HG02798 (cell line): ENCODE data around the gene CFAP20.

ENCODE experiments used
- ATAC-seq: cut with Tn5 transposase; IDR thresholded peaks from one replicate; pipeline ENCODE4 v1.9.1; 2021; ENCODE audit warnings: mild to moderate bottlenecking; ENCODE audit not compliant: unreplicated experiment, poor library complexity

Gene CFAP20

DNA sequence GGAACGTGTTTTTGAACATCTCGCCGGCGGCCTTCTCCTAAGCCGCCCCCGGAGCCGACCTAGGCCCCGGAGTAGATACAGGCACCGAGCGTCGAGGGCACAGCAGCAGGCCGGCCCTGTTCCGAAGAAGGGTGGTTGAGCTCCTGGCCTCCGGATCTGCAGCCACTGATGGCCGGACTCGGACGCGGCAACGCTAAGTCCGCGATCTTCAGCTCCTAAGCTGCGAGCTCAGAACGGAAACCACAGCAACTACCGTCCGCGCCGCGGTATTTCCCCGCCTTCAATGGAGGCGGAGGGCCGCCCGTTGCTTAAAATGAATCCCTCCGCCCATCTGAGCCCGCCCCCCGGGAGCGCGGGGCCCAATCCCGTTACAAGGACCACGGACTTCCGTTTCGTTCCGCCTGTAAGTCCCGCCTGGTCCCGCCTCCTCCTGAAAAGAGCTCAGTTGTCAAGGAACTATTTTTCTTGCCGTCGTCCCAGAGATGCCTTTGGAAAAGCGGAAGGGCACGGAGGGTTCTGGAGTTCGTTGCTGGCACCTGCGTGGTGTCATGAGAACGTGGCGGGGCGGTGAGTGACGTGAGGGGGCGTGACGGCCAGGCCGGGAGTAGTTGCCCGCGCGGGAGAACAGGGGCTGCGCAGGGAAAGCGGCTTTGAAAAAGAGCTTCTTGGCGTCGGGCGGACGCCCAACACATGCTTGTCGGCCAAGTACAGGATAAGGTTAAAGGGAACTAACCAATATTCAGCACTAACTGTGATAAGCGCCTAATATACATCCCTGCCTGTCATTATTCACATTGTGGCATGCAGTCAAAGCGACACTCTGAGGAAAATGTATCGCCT, at the start of gene CFAP20:
TSS of gene CFAP20 (minus strand) at position 285 of the 840 bp plus-strand sequence. CDS start at position 19, 266 bp downstream.
- peak; percentile 92 for ATAC-seq

DNA sequence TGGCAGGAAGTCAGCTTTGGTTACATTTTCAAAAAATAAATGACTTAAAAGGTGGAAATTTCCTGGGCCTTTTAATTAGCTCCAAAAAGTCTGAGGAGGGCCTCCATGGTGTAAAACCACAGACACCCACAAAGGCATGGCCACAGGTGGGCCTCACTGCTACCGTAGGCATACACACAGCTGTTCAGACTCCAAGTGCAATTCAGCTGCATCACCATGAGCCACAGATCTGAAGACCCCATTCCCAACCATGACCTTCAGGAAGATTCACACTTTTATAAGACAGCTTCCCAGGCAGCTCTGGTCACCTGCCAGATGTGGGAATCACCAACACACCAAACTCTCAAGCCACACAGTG, 48.2 kb upstream of the CFAP20 start:
- no peak for ATAC-seq

DNA sequence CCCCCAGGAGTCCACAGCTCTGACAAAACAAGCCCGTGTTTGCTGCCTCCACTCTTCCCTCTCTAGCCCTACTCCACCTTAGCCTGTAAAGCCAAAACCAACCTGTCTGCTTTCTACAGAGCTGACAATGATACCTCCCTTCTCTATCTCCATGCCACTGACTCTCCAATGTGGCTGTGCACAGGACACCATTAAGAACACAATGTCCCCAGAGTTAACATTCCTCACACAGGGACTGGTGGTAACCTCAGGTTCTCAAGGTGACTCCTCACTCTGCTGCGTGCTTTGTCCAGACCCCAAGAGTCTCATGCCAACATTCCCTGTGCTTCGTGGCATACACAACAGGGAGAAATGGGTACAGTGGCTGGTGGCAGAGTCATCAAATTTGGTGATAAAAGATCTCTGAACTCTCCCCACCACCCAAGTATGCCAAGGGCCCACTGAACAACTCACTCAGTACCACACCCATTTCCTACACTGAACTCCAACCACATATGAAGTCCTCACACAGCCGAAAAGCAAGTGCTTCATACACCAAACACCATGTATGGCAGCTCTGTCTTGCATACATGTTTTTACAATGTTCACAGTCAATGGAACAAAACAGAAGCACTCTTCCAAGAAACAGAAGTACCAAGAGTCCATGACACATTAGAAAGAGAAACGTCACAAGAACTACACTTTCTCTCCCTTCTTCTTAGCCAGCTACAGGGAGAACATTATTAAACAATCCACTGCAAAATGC, 47.6 kb upstream of the CFAP20 start:
- ATAC-seq, result no peak

DNA sequence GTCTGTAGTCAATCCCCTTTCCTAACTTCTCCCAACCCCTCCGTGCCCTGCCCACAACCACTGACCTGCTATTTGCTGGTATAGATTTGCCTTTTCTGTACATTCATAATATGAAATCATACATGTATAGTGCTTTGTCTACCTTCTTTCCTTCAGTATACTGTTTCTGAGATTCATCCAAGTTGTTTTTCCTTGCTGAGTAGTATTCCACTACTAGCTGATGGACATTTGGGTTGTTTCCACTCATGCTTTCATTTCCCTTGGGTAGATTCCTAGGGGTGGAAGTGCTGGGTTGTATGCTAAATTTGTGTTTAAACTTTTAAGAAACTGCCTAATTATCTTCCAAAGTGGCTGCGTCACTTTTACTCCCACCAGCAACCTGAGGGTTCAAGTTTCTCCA, 41.0 kb upstream of the CFAP20 start:
- ATAC-seq, result no peak

DNA sequence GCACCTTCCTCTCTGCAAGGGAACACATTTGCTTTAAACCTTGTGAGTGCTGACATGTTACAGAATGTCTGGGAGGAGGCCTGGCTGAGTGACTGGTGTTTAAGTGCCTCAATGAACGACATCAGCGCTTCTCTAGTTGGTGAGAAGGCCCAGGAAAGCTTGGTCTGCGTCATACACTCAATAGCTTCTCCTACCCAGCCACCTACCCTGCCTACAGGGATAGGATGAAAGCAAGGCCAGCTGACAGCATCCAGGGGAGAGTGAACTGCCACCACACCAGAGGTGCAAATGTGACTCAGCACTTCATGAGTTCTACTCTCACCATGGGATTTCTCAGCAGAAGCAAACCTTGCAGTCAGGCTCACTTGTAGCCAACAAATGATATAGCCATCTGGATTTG, 31.7 kb upstream of the CFAP20 start:
- no peak for ATAC-seq

DNA sequence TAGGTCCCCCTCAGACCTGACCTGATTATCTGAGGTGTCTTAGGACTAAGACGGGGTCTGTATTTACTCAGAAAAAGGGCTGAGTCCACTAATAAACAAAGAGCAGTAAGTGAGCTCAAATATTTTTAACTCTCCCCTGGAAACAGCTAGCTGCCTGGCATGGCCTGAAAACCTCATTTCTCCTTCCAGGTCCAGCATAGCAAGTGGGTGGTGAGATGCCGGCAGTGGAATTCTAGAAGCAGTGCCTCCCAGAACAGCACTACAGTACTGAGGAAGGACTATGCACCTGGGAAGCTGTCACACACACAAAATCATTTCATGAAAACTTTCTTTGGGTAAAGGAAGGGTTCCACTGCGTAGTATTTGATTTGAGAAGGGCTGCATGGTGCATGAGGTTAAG, 29.5 kb upstream of the CFAP20 start:
- ATAC-seq, result no peak

DNA sequence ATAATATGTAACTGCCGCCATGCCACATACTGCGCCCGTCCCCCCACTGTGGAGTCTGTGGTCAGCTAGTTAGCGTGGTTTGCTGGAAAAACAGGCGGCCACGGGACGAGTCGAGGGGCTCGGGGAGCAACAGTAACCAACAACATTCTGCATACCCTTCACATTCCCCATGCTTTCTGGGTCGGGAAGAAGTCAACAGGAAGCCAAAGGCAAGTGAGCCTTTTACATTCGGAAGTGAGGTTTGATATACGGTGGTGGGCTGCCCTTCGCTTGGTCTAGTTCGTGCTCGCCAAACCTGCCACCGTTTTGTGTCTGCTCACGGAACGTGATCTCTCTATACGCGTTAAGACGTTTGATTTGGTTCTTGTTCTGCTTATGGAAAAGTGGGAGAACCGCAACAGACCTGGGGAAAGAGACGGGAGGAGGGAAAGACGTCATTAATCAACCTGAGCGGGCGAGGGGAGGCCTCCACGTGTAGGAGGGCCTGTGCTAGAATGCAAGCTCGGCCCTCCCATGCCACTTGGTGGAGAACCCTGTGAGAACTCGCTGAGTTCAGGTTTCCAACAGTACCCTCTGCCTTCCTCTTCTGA, 28.9 kb upstream of the CFAP20 start:
- ATAC-seq, result no peak

DNA sequence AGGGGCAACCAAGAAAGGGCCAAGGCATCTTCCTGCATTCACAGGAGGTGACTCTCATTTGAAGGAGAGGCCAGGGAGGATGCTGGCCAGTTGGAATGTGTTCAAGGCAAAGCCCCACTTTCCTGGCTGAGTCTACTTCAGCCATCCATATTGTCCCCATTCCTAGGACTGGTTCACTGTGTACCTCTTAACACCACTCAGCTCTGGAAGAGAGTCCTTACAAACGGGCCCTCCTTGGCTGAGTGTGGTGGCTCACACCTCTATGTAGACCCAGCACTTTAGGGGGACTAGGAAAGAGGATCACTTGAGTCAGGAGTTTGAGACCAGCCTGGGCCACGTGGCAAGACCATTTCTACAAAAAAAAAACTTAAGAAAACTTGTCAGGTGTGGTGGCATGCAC, 28.1 kb upstream of the CFAP20 start:
- ATAC-seq, result no peak

DNA sequence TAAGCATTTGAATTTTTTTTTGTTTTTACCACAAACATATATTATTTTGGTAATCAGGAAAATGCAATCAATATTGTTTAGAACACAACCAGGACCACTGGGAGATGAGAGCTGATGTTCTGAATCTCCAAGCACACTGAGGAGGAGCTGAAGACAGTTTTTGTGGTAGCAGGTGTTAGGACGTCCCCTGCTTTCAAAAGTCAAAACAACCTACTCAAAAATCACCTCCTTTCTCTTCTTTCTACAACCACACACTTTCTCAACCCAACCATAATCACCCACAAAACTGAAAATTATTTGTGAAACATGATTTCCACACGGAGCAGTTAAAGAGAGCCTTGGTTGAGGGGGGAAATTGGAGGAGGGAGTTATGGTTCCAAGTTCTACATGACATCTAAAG, 26.7 kb upstream of the CFAP20 start:
- ATAC-seq, result no peak

DNA sequence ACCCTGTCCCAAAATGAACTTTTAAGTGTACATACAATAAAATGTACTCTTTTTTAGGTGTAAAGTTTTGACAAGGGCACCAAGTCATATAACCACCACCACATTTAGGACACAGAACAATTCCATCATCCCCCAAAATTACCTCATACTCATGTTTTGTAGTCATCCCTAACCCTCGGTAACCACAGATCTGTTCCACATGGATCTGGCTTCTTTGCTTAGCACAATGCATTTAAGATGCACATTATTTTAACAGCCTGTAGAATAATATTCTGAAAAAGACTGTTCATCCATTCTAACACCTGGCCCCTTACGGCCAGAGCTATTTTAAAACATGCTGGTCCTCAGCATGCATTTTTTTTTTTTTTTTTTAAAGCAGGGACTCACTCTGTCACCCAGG, 25.2 kb upstream of the CFAP20 start:
- ATAC-seq, result no peak

DNA sequence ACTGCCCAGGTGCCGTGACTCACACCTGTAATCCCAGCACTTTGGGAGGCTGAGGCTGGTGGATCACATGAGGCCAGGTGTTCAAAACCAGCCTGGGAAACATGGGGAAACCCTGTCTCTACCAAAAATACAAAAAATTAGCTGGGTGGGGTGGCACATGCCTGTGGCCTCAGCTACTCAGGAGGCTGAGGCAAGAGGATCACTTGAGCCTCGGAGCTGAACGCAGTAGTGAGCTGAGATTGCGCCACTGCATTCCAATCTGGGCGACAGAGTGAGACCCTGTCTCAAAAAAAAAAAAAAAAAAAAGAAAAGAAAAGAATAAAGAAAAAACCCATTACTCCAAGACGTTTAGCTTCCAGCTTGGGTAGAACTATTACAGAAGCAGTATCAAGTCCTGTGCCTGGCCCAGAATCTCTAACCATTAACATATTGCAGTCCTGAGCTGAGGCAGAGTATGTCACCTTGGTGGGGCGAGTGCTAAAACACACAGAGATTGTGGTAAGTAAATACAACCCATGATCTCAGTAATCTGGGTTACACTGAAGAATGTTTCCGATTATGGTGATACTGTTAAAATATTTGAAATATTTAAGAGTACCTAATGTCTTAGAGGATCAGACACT, 23.2 kb upstream of the CFAP20 start:
- no peak for ATAC-seq

DNA sequence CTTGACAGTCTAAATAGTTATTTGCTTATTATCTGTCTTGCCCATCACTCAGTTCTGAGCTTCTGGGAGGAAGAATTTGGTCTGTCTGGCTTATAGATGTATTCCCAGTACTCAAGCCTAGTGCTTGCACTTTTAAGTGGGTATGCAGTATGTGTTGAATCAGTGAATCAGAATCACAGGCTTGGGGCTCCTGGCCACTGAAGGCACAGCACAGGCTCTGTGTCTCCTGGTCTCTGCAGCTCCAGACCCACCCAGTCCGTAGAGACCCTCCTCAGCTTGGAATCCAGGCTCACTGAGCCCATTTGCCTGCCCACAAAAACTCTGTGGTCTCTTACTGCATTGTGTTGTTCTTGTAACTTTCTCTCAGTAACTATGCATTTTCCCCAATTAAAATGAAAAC, 19.3 kb upstream of the CFAP20 start:
- ATAC-seq, result no peak

DNA sequence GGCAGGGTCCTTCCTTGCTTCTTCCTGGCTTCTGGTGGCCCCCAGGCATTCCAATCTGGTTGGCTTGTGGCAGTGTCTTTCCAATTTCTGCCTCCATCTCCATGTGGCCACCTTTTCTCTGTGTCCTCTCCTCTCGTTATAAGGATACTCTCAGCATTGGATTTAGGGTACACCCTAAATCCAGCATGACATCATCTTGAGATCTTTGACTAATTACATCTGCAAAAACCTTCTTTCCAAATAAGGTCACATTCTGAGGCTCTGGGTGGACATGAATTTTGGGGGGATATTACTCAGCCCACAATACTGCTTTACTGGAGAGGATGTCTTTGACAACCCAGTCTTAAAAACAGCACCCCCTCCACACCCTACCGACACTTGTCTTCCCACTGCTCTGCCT, 18.9 kb upstream of the CFAP20 start:
- ATAC-seq, result no peak

DNA sequence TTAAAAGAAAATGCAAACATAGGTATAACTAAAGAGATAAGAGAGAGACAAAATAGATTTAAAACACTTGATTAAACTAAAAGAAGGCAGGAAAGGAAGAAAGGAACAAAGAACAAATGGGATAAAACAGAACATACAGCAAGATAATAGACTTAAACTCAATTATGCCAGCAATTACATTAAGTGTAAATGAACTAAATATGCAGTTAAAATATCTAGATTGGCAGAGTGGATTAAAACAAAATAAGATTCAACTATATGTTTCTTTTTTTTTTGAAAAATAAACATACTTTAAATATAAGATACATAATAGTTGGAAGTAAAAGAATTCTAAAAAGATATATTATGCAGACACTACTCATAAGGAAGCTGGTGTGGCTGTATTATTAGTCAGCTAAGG, 9.7 kb upstream of the CFAP20 start:
- ATAC-seq, result no peak

DNA sequence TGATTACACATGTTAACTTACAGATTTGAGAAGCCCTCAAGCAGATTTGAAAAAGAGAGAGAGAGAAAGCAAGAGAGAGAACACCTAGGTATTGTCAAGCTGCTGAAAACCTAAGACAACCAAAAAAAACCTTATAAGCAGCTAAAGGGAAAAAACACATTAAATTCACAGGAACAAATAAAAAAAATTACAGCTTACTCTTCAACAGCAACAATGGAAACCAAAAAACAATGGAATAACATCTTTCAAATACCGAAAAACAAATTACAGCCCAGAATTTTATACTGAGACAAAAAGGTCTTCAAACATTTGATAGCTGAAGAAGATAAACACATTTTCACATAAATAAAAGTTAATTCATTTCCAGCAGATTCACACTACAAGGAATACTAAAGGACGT, 8.4 kb upstream of the CFAP20 start:
- ATAC-seq, result no peak

DNA sequence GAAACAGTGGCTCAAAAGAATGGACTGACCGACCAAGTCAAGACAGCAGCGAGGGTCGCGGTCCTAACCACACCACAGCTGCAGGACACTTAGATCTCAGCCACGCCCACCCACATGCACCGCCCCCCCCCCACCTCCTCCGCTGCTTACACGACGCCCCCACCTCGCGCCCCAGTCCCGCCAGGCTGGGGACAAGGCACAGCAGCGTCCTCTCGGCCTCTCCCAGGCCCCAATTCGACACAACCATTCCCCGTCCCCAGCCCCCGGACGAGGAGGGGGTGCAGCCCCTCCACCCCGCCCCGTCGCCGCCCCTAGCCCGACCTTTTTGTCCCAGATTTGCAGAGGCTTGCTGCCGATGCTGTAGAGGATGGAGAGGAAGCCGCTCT, 477 bp downstream of the CFAP20 start:
- ATAC-seq, result peak; percentile 3

DNA sequence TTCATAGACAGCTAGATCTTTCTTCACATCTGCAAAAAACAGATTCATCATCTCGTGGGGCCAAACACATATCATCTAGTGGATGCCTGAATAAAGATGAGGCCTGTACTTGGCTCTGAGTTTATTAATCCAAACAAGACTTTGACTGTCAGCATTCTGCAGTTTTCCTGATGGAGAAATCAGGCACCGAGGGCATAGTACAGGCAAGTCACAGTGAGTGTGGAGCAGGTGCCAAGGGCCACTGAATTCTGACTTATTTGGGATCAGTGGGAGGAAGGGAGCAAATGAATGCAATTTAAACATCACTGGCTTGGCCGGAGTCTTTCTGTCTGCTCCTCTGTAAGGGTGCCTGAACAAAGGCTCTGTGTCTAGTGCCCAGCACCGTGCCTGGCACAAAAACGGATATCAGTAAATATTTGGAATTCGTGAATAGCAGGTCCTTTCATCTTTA, 975 bp downstream of the CFAP20 start:
- ATAC-seq, result no peak

DNA sequence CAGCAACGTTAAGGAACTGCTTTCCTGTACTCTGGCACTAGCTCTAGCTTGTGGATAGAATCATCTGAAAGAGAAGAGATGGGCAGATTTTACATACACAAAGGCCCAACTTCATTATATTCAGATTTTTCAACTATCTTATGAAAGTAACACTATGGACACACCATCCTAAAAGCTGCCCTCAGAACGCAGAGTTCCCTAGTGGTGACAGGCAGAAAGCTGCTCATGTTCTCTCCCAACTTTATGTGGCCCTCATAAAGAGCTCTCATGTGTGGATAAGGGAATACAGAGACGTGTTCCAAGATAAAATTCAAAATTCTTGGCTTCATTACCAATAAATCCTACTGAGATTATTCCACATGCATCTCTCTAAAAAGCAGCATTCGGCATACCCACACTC, 1.5 kb downstream of the CFAP20 start:
- no peak for ATAC-seq

DNA sequence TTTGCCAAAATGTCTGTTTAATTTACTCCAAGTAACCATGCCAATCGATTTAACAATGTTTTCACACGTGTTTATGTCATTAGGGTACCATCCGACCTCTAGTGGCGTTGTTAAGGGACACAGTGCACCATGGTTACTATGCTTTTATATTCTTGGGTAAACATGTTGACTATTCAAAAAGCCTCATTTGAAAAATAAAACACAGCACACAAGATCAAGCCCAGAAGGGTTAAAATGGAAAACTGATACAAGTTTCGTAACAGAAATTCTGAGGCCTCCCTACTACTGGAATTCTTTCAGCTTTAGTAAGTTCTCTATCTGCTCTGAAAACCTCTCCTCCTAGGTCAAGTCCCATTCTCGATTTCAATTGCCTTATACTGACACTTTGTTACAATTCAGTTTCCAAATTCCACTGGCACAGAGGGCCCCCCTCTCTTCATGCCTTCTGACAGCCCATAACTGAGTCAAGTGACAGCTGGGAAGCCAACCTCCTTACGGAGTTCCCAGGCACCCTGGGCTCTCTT, 2.1 kb downstream of the CFAP20 start:
- ATAC-seq, result no peak

DNA sequence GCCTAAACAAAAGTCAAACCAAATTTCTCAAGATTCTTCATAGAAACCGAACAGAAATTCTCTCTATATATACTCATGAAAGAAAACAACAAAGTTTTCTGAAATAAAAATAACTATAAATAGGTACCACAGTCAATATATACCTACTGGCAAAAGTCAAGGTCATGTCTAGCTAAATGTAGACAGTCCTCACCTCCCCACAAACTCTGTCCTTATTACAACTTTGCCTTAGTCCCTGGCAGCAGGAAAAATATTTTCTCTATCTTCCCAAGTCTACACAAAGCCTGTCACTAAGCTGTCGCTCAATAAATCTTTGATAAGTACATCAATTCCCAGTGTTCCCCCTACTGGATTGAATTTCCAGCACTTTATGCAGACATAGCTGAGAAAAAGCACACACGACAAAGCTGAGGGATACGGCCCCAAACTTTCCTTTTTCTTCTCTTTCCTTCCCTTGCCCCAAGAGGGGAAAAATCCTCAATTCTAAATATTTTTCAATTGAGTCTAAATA, 2.7 kb downstream of the CFAP20 start:
- no peak for ATAC-seq
